Neural cell (in vitro differentiated cells): Measurements from ENCODE around the gene KRT83. TPM values are rescaled to one million over a fixed set of nuclear protein-coding genes. Genes with fewer than 3 reads are reported as not detected.

Experiments
- H2AFZ ChIP-seq: fragments of 200-600, 300-800 bp; sonication (generic), shearing (Covaris generic); 2 replicates; pipeline ENCODE4 v1.6.0; 2014; ENCODE audit warnings: low read depth, mild to moderate bottlenecking, antibody characterized with exemption, low read length, moderate library complexity
- H3F3A ChIP-seq: fragments of 200-600 bp; shearing (Covaris generic); 2 replicates; pipeline ENCODE4 v1.6.1; 2016; ENCODE audit warnings: mild to moderate bottlenecking, moderate library complexity, mixed read lengths, antibody characterized with exemption, low read length; ENCODE audit not compliant: insufficient read depth, poor library complexity, severe bottlenecking
- H3K27ac ChIP-seq: fragments of 200-600, 300-800 bp; sonication (generic), shearing (Covaris generic); 2 replicates; pipeline ENCODE4 v1.5.1; 2014; ENCODE audit warnings: mild to moderate bottlenecking, low read length, moderate library complexity
- H3K27me3 ChIP-seq: fragments of 300-800, 200-600 bp; sonication (generic), shearing (Covaris generic); 2 replicates; pipeline ENCODE4 v1.6.0; 2014; ENCODE audit warnings: mild to moderate bottlenecking, low read depth, low read length, moderate library complexity; ENCODE audit not compliant: insufficient read depth
- H3K36me3 ChIP-seq: fragments of 300-800, 200-600 bp; sonication (generic), shearing (Covaris generic); 2 replicates; pipeline ENCODE4 v1.5.1; 2014; ENCODE audit warnings: mild to moderate bottlenecking, antibody characterized with exemption, low read length, moderate library complexity; ENCODE audit not compliant: insufficient read depth
- H3K4me2 ChIP-seq: fragments of 300-800, 200-600 bp; sonication (generic), shearing (Covaris generic); 2 replicates; pipeline ENCODE4 v1.6.0; 2014; ENCODE audit warnings: mild to moderate bottlenecking, low read length
- H3K4me3 ChIP-seq: fragments of 300-800, 200-600 bp; sonication (generic), shearing (Covaris generic); 2 replicates; pipeline ENCODE4 v1.5.1; 2014; ENCODE audit warnings: mild to moderate bottlenecking, low read length, moderate library complexity
- H3K79me2 ChIP-seq: fragments of 200-600 bp; shearing (Covaris generic); replicated peaks from 2 replicates; pipeline ENCODE4 v1.6.0; 2014; ENCODE audit warnings: mild to moderate bottlenecking, low read length, moderate library complexity; ENCODE audit not compliant: insufficient read depth
- H3K9ac ChIP-seq: fragments of 300-800, 200-600 bp; sonication (generic), shearing (Covaris generic); 2 replicates; pipeline ENCODE4 v1.6.1; 2016; ENCODE audit warnings: mild to moderate bottlenecking, low read length, mixed read lengths
- H3K9me2 ChIP-seq: fragments of 200-600 bp; shearing (Covaris generic); 2 replicates; pipeline ENCODE4 v1.6.1; 2016; ENCODE audit warnings: mild to moderate bottlenecking, low read length, mixed read lengths; ENCODE audit not compliant: insufficient read depth
- H3K9me3 ChIP-seq: fragments of 200-600, 300-800 bp; sonication (generic), shearing (Covaris generic); 2 replicates; pipeline ENCODE4 v1.6.1; 2016; ENCODE audit warnings: mild to moderate bottlenecking, mixed run types, low read length, moderate library complexity, mixed read lengths
- H4K20me1 ChIP-seq: fragments of 200-600 bp; shearing (Covaris generic); 2 replicates; pipeline ENCODE4 v1.6.1; 2016; ENCODE audit warnings: mild to moderate bottlenecking, mixed run types; ENCODE audit not compliant: insufficient read depth
- EP300 ChIP-seq: fragments of 450-650 bp; conservative IDR thresholded peaks from 2 replicates; pipeline ENCODE4 v1.6.1; 2014; ENCODE audit warnings: antibody characterized with exemption, mild to moderate bottlenecking, moderate library complexity; ENCODE audit not compliant: poor library complexity, severe bottlenecking
- EZH2 ChIP-seq: fragments of 200-600, 300-800 bp; shearing (Covaris generic), sonication (generic); IDR thresholded peaks from 2 replicates; pipeline ENCODE4 v1.6.1; 2014; ENCODE audit warnings: antibody characterized with exemption, low read length, borderline replicate concordance, mild to moderate bottlenecking; ENCODE audit not compliant: insufficient read depth, poor library complexity, severe bottlenecking
- MXI1 ChIP-seq: fragments of 450-650 bp; conservative IDR thresholded peaks from 2 replicates; pipeline ENCODE4 v1.6.1; 2014; ENCODE audit warnings: antibody characterized with exemption, mild to moderate bottlenecking; ENCODE audit not compliant: poor library complexity, severe bottlenecking
- POLR2AphosphoS5 ChIP-seq: IDR thresholded peaks from 2 replicates; pipeline ENCODE4 v1.6.1; 2012
- RAD21 ChIP-seq: fragments of 450-650 bp; conservative IDR thresholded peaks from 2 replicates; pipeline ENCODE4 v1.6.1; 2014; ENCODE audit warnings: antibody characterized with exemption, mild to moderate bottlenecking, moderate library complexity
- SMC3 ChIP-seq: fragments of 450-650 bp; conservative IDR thresholded peaks from 2 replicates; pipeline ENCODE4 v1.6.1; 2014; ENCODE audit warnings: antibody characterized with exemption, mild to moderate bottlenecking, moderate library complexity; ENCODE audit not compliant: poor library complexity
- TAF1 ChIP-seq: IDR thresholded peaks from 2 replicates; pipeline ENCODE4 v1.6.1; 2012; ENCODE audit warnings: low read depth
- polyA plus RNA-seq: library from polyadenylated mRNA; depleted of rRNA; stranded (reverse); fragments of >200 nt; gene quantifications from 2 replicates; pipeline ENCODE4 v1.2.3, GENCODE V29; 2014
- TF ChIP-seq, protein P1 (sequence below): IDR thresholded peaks from 2 replicates; pipeline ENCODE4 v1.6.1; 2012; ENCODE audit warnings: borderline replicate concordance
- TF ChIP-seq, protein P2 (sequence below): fragments of 450-650 bp; IDR thresholded peaks from 2 replicates; pipeline ENCODE4 v1.5.1; 2014; ENCODE audit warnings: antibody characterized with exemption, mild to moderate bottlenecking, moderate library complexity; ENCODE audit not compliant: poor library complexity, severe bottlenecking

Gene KRT83
- polyA plus RNA-seq, 1 donor from 2014 or later: not detected

GRCh38 chr12:52351196-52352059, 30.2 kb upstream of the KRT83 start:
- Histone ChIP-seq H3K9me2 (no peaks in the 10 kb centered on the region), H3K36me3 (no peaks in the 10 kb centered on the region), H3K79me2 (no peaks in the 10 kb centered on the region), H3K4me2 (no peak overlapping the region), H3K4me3 (no peak overlapping the region), H3K27ac (no peak overlapping the region), H4K20me1 (no peaks in the 10 kb centered on the region), H3K9me3 (no peaks in the 10 kb centered on the region), H3F3A (no peaks in the 10 kb centered on the region), H3K9ac (no peak overlapping the region), H2AFZ (no peak overlapping the region), H3K27me3 (no peaks in the 10 kb centered on the region)
- TF ChIP-seq EZH2: no peak
- TF ChIP-seq RAD21: no peak
- TF ChIP-seq EP300: no peak
- no peak for TF ChIP-seq POLR2AphosphoS5

GRCh38 chr12:52350786-52351185, 29.6 kb upstream of the KRT83 start:
- Histone ChIP-seq H3K27me3 (no peaks in the 10 kb centered on the region), H3K9me2 (no peaks in the 10 kb centered on the region), H3K4me2 (no peak overlapping the region), H3K27ac (no peak overlapping the region), H3K9me3 (no peaks in the 10 kb centered on the region), H3K9ac (no peak overlapping the region), H3K79me2 (no peaks in the 10 kb centered on the region), H4K20me1 (no peaks in the 10 kb centered on the region), H3K4me3 (no peak overlapping the region), H2AFZ (no peak overlapping the region), H3F3A (no peaks in the 10 kb centered on the region), H3K36me3 (no peaks in the 10 kb centered on the region)
- TF ChIP-seq MXI1 (no peak), TAF1 (no peak), SMC3 (no peak), EZH2 (no peak)
- TF ChIP-seq, protein P1, sequence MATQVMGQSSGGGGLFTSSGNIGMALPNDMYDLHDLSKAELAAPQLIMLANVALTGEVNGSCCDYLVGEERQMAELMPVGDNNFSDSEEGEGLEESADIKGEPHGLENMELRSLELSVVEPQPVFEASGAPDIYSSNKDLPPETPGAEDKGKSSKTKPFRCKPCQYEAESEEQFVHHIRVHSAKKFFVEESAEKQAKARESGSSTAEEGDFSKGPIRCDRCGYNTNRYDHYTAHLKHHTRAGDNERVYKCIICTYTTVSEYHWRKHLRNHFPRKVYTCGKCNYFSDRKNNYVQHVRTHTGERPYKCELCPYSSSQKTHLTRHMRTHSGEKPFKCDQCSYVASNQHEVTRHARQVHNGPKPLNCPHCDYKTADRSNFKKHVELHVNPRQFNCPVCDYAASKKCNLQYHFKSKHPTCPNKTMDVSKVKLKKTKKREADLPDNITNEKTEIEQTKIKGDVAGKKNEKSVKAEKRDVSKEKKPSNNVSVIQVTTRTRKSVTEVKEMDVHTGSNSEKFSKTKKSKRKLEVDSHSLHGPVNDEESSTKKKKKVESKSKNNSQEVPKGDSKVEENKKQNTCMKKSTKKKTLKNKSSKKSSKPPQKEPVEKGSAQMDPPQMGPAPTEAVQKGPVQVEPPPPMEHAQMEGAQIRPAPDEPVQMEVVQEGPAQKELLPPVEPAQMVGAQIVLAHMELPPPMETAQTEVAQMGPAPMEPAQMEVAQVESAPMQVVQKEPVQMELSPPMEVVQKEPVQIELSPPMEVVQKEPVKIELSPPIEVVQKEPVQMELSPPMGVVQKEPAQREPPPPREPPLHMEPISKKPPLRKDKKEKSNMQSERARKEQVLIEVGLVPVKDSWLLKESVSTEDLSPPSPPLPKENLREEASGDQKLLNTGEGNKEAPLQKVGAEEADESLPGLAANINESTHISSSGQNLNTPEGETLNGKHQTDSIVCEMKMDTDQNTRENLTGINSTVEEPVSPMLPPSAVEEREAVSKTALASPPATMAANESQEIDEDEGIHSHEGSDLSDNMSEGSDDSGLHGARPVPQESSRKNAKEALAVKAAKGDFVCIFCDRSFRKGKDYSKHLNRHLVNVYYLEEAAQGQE: no peak
- TF ChIP-seq, protein P2, sequence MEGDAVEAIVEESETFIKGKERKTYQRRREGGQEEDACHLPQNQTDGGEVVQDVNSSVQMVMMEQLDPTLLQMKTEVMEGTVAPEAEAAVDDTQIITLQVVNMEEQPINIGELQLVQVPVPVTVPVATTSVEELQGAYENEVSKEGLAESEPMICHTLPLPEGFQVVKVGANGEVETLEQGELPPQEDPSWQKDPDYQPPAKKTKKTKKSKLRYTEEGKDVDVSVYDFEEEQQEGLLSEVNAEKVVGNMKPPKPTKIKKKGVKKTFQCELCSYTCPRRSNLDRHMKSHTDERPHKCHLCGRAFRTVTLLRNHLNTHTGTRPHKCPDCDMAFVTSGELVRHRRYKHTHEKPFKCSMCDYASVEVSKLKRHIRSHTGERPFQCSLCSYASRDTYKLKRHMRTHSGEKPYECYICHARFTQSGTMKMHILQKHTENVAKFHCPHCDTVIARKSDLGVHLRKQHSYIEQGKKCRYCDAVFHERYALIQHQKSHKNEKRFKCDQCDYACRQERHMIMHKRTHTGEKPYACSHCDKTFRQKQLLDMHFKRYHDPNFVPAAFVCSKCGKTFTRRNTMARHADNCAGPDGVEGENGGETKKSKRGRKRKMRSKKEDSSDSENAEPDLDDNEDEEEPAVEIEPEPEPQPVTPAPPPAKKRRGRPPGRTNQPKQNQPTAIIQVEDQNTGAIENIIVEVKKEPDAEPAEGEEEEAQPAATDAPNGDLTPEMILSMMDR: no peak
